Uterus (tissue), 4 donors: ENCODE data around the gene PSME3IP1. TPM values are rescaled to one million over a fixed set of nuclear protein-coding genes. Genes with fewer than 3 reads are reported as not detected.

ENCODE experiments used
- total RNA-seq, 4 donors: library from RNA; depleted of rRNA in 3 of 4; stranded (reverse); fragments of >200 nt in 3 of 4; gene quantifications; one replicate each; pipeline versions ENCODE4 v1.1.0 to v1.2.4, GENCODE V29; 2014 to 2023
- donor health status: DM: yes; HTN: yes; CAD: no.

Gene PSME3IP1
- total RNA-seq, 4 donors from 2014 or later = 45.3 to 323 (median 75.1) TPM

Other genes starting within 250 kb of the PSME3IP1 start
- gene CETP, start 224.1 kb downstream of the PSME3IP1 start, total RNA-seq = 1 to 10 TPM in 1 of 4 donors, under 1 TPM in 1, not detected in 2; 0.58 to 2.8 TPM
- gene NLRC5, start 196.5 kb downstream of the PSME3IP1 start, total RNA-seq = 10 to 100 TPM; 14.9 to 77.0 (median 23.9) TPM
- gene CPNE2, start 93.5 kb downstream of the PSME3IP1 start, total RNA-seq = 10 to 100 TPM; 25.1 to 41.4 (median 40.6) TPM
- 10 to 100 TPM; 27.9 to 77.7 (median 53.2) TPM for gene RSPRY1, start 290 bp upstream of the PSME3IP1 start, total RNA-seq
- 100 to 1,000 TPM in 1 of 4 donors, 10 to 100 TPM in 3; 40.9 to 110 (median 57.8) TPM for gene ARL2BP, start 59.2 kb upstream of the PSME3IP1 start, total RNA-seq
- gene PLLP, start 98.6 kb upstream of the PSME3IP1 start, total RNA-seq = 10 to 100 TPM in 1 of 4 donors, 1 to 10 TPM in 2, not detected in 1; 2.6 to 19.1 (median 6.2) TPM
- not detected for gene CCL22, start 172.7 kb upstream of the PSME3IP1 start, total RNA-seq
- gene CX3CL1, start 186.5 kb upstream of the PSME3IP1 start, total RNA-seq = 10 to 100 TPM in 2 of 4 donors, 1 to 10 TPM in 2; 1.0 to 31.2 (median 7.1) TPM
- not detected for gene CCL17, start 218.7 kb upstream of the PSME3IP1 start, total RNA-seq